GM19239 (cell line): ENCODE measurements around the gene NUMBL.

Experiments
- DNase-seq: peaks from one replicate; pipeline ENCODE4 v3.0.0; 2011; ENCODE audit warnings: low spot score; ENCODE audit not compliant: insufficient read length
- FAIRE-seq: peaks from 2 replicates; lab custom pipeline; 2011; peaks lifted over from hg19 to GRCh38; lab: Jason Lieb, UNC

The NUMBL gene

GRCh38 chr19:40716482-40717324, 26.3 kb upstream of the NUMBL start, which contains the start of the genes COQ8B and ITPKC:
COQ8B (minus strand) TSS chr19:40716886; CDS start chr19:40714632, 2,254 bp downstream.
ITPKC (plus strand) TSS chr19:40717112; CDS start chr19:40717136, 24 bp downstream.
- DNase-seq (peak; percentile 98), FAIRE-seq (peak; percentile 93)

- FAIRE-seq (peak; percentile 68), DNase-seq (no peak)
Measured at GRCh38 chr19:40716031-40716481, 25.6 kb upstream of the NUMBL start.

- FAIRE-seq: peak; percentile 84
- DNase-seq: peak; percentile 90
Measured at GRCh38 chr19:40714441-40715299, 24.2 kb upstream of the NUMBL start.

GRCh38 chr19:40713939-40714338, 23.5 kb upstream of the NUMBL start:
- DNase-seq (no peak), FAIRE-seq (no peak)

GRCh38 chr19:40709817-40710216, 19.4 kb upstream of the NUMBL start:
- DNase-seq (no peak), FAIRE-seq (no peak)

GRCh38 chr19:40707615-40708014, 17.2 kb upstream of the NUMBL start:
- FAIRE-seq (no peak), DNase-seq (no peak)

- no peak for FAIRE-seq
- no peak for DNase-seq
Measured at GRCh38 chr19:40705950-40706619, 15.6 kb upstream of the NUMBL start.

- no peak for DNase-seq
- no peak for FAIRE-seq
Measured at GRCh38 chr19:40705362-40705651, 14.9 kb upstream of the NUMBL start.

GRCh38 chr19:40704491-40705361, 14.3 kb upstream of the NUMBL start:
- FAIRE-seq (no peak), DNase-seq (no peak)

GRCh38 chr19:40703029-40703755, 12.7 kb upstream of the NUMBL start:
- DNase-seq: no peak
- FAIRE-seq: no peak

- FAIRE-seq: no peak
- DNase-seq: no peak
Measured at GRCh38 chr19:40702337-40703012, 12.0 kb upstream of the NUMBL start.

GRCh38 chr19:40701758-40702157, 11.3 kb upstream of the NUMBL start:
- no peak for DNase-seq
- no peak for FAIRE-seq

- FAIRE-seq (no peak), DNase-seq (no peak)
Measured at GRCh38 chr19:40700083-40700482, 9.6 kb upstream of the NUMBL start.

GRCh38 chr19:40697007-40697406, 6.6 kb upstream of the NUMBL start:
- DNase-seq (no peak), FAIRE-seq (no peak)

GRCh38 chr19:40695881-40696280, 5.4 kb upstream of the NUMBL start:
- FAIRE-seq: no peak

GRCh38 chr19:40693896-40694295, 3.4 kb upstream of the NUMBL start:
- DNase-seq (no peak), FAIRE-seq (no peak)

More at GRCh38 chr19:40695881-40696280, 5.4 kb upstream of the NUMBL start:
- DNase-seq: no peak

GRCh38 chr19:40693150-40693788, 2.8 kb upstream of the NUMBL start:
- no peak for DNase-seq
- FAIRE-seq: no peak

- no peak for FAIRE-seq
- no peak for DNase-seq
Measured at GRCh38 chr19:40692212-40692551, 1.7 kb upstream of the NUMBL start.
